ENCODE measurements around the gene ARHGEF17. TPM values are rescaled to one million over a fixed set of nuclear protein-coding genes. Genes with fewer than 3 reads are reported as not detected.
A peak's percentile ranks its signal among the peaks of the same experiment; 100 is the strongest.

The ARHGEF17 gene
- total RNA-seq, 1 donor from 2014 or later, result 43.3 TPM

DNA sequence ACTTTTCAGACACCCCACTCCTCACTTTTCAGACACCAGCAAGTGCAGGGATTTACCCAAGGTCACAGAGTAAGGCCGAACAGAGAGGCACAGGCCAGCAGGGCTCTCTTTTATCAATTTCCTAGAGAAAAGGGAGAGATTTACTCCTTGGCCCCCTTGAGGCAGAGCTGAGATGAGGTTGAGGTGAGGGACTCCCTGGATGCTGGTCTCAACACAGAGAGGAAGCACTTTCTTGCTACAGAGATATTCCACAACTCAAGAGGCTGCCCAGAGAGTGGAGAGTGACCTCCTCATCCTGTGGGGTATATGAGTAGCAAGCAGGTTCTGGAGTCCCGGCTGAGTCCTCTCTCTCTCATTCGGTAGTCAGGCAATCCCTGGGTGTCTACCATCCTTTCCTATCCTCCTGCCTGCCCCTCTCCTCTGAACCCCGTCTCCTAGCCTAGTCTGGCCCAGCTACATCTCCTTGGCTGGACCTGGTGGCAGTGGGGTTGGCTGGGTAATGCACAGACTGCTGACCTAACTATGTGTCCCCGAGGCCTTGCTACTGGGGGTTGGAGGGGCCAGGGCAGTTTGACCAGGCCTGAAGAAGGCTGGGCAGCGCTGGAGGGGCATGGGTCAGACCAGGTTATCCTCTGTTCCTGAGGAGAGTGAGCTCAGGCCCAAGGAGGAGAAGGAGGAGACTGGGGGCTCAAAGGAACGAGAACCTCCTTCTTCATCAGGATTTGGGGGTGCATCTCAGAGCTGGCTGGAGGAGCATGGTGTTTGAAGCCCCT, 1.8 kb upstream of the ARHGEF17 start:
- Mint-ChIP-seq H3K4me1 (ENCODE audit: low read depth, unreplicated experiment) (peaks cover 5% of the 10 kb centered on the region), H3K36me3 (ENCODE audit: unreplicated experiment) (no peaks in the 10 kb centered on the region), H3K27me3 (ENCODE audit: unreplicated experiment) (peaks cover 7% of the 10 kb centered on the region), H3K9me3 (ENCODE audit: unreplicated experiment) (peaks cover 7% of the 10 kb centered on the region), H3K4me3 (ENCODE audit: unreplicated experiment) (no peak overlapping the region), H3K27ac (ENCODE audit: unreplicated experiment) (no peak overlapping the region)
- TF ChIP-seq, protein P1, sequence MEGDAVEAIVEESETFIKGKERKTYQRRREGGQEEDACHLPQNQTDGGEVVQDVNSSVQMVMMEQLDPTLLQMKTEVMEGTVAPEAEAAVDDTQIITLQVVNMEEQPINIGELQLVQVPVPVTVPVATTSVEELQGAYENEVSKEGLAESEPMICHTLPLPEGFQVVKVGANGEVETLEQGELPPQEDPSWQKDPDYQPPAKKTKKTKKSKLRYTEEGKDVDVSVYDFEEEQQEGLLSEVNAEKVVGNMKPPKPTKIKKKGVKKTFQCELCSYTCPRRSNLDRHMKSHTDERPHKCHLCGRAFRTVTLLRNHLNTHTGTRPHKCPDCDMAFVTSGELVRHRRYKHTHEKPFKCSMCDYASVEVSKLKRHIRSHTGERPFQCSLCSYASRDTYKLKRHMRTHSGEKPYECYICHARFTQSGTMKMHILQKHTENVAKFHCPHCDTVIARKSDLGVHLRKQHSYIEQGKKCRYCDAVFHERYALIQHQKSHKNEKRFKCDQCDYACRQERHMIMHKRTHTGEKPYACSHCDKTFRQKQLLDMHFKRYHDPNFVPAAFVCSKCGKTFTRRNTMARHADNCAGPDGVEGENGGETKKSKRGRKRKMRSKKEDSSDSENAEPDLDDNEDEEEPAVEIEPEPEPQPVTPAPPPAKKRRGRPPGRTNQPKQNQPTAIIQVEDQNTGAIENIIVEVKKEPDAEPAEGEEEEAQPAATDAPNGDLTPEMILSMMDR (IDR thresholded peaks at IDR 0.05; ENCODE audit: partially characterized antibody, unreplicated experiment), result no peak
- DNase-seq, result no peak

DNA sequence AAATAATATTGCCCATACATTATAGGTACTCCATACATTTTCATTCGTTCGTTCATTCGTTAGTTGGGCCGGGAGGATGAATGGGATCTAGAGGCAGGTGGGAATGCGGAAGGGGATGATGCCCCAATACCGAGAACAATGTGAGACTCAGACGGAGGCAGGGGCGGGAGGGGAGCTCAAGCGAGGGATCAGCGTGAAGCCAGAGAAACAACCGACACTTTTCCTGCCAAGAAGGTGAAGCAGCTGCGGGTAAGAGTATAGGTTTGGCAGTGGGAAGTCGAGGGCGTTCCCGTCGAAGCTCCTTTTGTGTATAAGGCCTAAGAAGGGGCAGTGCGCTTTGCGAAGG, 1.1 kb upstream of the ARHGEF17 start:
- TF ChIP-seq, protein P1 (IDR thresholded peaks at IDR 0.05; ENCODE audit: partially characterized antibody, unreplicated experiment), result no peak
- H3K36me3 Mint-ChIP-seq (ENCODE audit: unreplicated experiment), result no peaks in the 10 kb centered on the region
- H3K27me3 Mint-ChIP-seq (ENCODE audit: unreplicated experiment), result peaks cover 7% of the 10 kb centered on the region
- peak overlapping the region; percentile 84 for H3K4me3 Mint-ChIP-seq (ENCODE audit: unreplicated experiment)
- peaks cover 6% of the 10 kb centered on the region for H3K4me1 Mint-ChIP-seq (ENCODE audit: low read depth, unreplicated experiment)
- DNase-seq, result no peak
- peak overlapping the region; percentile 30 for H3K27ac Mint-ChIP-seq (ENCODE audit: unreplicated experiment)
- peaks cover 7% of the 10 kb centered on the region for H3K9me3 Mint-ChIP-seq (ENCODE audit: unreplicated experiment)

DNA sequence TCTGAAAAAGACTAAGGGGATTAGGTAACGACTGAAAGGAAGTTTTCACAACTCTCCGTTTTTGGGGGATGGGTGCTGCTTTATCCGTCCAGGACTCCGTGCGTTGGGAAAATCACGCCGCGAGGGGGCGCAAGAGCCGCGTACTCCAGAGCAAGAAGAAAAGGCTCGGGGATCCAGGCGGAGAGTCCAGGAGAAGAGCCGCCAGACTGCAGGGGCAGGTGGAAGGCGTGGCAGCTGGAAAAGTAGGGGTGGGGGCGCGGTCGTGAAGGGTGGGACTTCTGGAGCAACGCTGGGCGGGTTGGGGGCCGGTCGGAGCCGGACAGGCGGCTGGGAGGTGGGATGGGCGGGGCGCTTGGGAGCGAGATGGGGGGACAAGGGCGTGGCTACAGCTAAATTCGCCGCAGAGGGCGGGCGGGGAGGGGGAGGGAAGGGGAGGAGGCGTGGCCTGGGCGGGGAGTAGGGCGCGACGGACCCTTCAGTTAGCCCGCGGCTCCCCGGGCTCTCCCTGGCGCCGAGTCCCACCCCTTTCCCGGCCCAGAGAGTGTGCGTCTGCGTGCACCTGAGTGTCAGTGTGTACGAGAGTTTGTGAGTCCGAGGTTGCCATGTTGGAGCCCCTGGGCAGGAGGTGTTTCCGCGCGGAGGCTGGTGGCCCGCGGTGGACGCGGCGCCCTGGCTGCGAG, 613 bp upstream of the ARHGEF17 start:
- H3K36me3 Mint-ChIP-seq (ENCODE audit: unreplicated experiment), result no peaks in the 10 kb centered on the region
- DNase-seq, result peak; percentile 98
- peaks cover 10% of the 10 kb centered on the region for H3K9me3 Mint-ChIP-seq (ENCODE audit: unreplicated experiment)
- H3K27ac Mint-ChIP-seq (ENCODE audit: unreplicated experiment), result peak overlapping the region; percentile 30
- TF ChIP-seq, protein P1 (IDR thresholded peaks at IDR 0.05; ENCODE audit: partially characterized antibody, unreplicated experiment), result peak; percentile 83
- H3K27me3 Mint-ChIP-seq (ENCODE audit: unreplicated experiment), result peaks cover 7% of the 10 kb centered on the region
- H3K4me1 Mint-ChIP-seq (ENCODE audit: low read depth, unreplicated experiment), result peaks cover 9% of the 10 kb centered on the region
- peak overlapping the region; percentile 84 for H3K4me3 Mint-ChIP-seq (ENCODE audit: unreplicated experiment)

DNA sequence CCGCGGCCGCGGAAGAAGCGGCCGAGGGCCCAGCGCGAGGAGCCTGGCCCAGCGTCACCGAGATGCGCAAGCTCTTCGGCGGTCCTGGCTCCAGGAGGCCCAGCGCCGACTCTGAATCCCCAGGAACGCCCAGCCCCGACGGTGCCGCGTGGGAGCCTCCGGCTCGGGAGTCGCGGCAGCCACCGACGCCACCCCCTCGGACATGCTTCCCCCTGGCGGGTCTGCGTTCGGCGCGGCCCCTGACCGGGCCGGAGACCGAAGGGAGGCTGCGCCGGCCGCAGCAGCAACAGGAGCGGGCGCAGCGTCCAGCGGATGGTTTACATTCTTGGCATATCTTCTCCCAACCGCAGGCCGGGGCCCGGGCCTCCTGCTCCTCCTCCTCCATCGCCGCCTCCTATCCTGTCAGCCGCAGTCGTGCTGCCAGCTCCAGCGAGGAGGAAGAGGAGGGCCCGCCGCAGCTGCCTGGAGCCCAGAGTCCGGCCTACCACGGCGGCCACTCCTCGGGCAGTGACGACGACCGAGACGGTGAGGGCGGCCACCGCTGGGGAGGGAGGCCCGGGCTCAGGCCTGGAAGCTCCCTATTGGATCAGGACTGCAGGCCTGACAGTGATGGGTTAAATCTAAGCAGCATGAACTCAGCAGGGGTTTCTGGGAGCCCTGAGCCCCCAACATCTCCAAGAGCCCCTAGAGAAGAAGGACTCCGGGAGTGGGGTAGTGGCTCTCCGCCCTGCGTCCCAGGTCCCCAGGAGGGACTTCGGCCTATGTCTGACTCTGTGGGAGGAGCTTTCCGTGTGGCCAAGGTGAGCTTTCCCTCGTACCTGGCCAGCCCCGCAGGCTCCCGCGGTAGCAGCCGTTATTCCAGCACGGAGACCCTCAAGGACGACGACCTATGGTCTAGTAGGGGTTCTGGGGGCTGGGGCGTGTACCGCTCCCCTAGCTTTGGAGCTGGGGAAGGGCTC, 1.2 kb downstream of the ARHGEF17 start:
- Mint-ChIP-seq H3K36me3 (ENCODE audit: unreplicated experiment) (no peaks in the 10 kb centered on the region), H3K27ac (ENCODE audit: unreplicated experiment) (no peak overlapping the region), H3K9me3 (ENCODE audit: unreplicated experiment) (peaks cover 10% of the 10 kb centered on the region), H3K4me1 (ENCODE audit: low read depth, unreplicated experiment) (peaks cover 14% of the 10 kb centered on the region), H3K27me3 (ENCODE audit: unreplicated experiment) (peaks cover 11% of the 10 kb centered on the region), H3K4me3 (ENCODE audit: unreplicated experiment) (no peak overlapping the region)
- peak; percentile 51 for DNase-seq
- TF ChIP-seq, protein P1 (IDR thresholded peaks at IDR 0.05; ENCODE audit: partially characterized antibody, unreplicated experiment), result no peak

Data from glutamatergic neuron (in vitro differentiated cells).